ENCODE data around the gene SMIM1. TPM values are rescaled to one million over a fixed set of nuclear protein-coding genes. Genes with fewer than 3 reads are reported as not detected.

Gene SMIM1
- polyA plus RNA-seq, 2 of the 4 experiments (the other 2 are of a cell fraction) = 0.67 to 1.1 TPM

- no peak for TF ChIP-seq PBX3 (IDR thresholded peaks at IDR 0.05)
Observed at GRCh38 chr1:3811595-3811911, 39.0 kb downstream of the SMIM1 start (continued).

- H3K4me2 ChIP-seq = no peak overlapping the region
- H3K4me3 ChIP-seq = no peak overlapping the region
- CTCF ChIA-PET = no interaction called here
- H3K27ac ChIP-seq = no peak overlapping the region
- 100% methylated on average over 2 of the region's 2 CpGs for WGBS (ENCODE audit: missing lambda C conversion rate)
- POLR2A ChIA-PET = no interaction called here
- H3K9me3 ChIP-seq = no peaks in the 10 kb centered on the region
- 0 out of 3 replicates have a peak, but pooled peaks cover 3% of the 10 kb centered on the region for H3K4me1 ChIP-seq
- no peak for DNase-seq (ENCODE audit: low read depth in 1 of 2, low spot score in 1 of 2)
- ATAC-seq = no peak
- no peak for TF ChIP-seq JUN (IDR thresholded peaks at IDR 0.05)
- no peak for TF ChIP-seq ATOH8 (CRISPR knock-in tag; IDR thresholded peaks at IDR 0.05; ENCODE audit: low read depth)
- no peak for TF ChIP-seq ZFP36 (IDR thresholded peaks at IDR 0.05; ENCODE audit: borderline replicate concordance, partially characterized antibody)
- no peak for TF ChIP-seq EP300 (IDR thresholded peaks at IDR 0.05)
- no peak for TF ChIP-seq HOXA7 (CRISPR knock-in tag; IDR thresholded peaks at IDR 0.05)
- TF ChIP-seq CHD2 (IDR thresholded peaks at IDR 0.05; ENCODE audit: low read length, partially characterized antibody) = no peak
- no peak for TF ChIP-seq NFE2L2 (conservative IDR thresholded peaks at IDR 0.05; ENCODE audit: low read length)
- TF ChIP-seq MYC (IDR thresholded peaks at IDR 0.05; ENCODE audit: borderline replicate concordance, low read length) = no peak
- no peak for TF ChIP-seq ZC3H11A (IDR thresholded peaks at IDR 0.05)
- no peak for TF ChIP-seq NR3C1 (IDR thresholded peaks at IDR 0.05)
- no peak for TF ChIP-seq CEBPB (IDR thresholded peaks at IDR 0.05)
- no peak for TF ChIP-seq HOXB5 (CRISPR knock-in tag; IDR thresholded peaks at IDR 0.05)
- TF ChIP-seq, protein P1, sequence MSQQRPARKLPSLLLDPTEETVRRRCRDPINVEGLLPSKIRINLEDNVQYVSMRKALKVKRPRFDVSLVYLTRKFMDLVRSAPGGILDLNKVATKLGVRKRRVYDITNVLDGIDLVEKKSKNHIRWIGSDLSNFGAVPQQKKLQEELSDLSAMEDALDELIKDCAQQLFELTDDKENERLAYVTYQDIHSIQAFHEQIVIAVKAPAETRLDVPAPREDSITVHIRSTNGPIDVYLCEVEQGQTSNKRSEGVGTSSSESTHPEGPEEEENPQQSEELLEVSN (IDR thresholded peaks at IDR 0.05; ENCODE audit: borderline replicate concordance, low read depth) = no peak
- TF ChIP-seq, protein P2, sequence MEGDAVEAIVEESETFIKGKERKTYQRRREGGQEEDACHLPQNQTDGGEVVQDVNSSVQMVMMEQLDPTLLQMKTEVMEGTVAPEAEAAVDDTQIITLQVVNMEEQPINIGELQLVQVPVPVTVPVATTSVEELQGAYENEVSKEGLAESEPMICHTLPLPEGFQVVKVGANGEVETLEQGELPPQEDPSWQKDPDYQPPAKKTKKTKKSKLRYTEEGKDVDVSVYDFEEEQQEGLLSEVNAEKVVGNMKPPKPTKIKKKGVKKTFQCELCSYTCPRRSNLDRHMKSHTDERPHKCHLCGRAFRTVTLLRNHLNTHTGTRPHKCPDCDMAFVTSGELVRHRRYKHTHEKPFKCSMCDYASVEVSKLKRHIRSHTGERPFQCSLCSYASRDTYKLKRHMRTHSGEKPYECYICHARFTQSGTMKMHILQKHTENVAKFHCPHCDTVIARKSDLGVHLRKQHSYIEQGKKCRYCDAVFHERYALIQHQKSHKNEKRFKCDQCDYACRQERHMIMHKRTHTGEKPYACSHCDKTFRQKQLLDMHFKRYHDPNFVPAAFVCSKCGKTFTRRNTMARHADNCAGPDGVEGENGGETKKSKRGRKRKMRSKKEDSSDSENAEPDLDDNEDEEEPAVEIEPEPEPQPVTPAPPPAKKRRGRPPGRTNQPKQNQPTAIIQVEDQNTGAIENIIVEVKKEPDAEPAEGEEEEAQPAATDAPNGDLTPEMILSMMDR (IDR thresholded peaks at IDR 0.05) = no peak
- TF ChIP-seq RFX5 (IDR thresholded peaks at IDR 0.05) = no peak
- TF ChIP-seq FOSB (CRISPR knock-in tag; IDR thresholded peaks at IDR 0.05) = no peak
- no peak for FAIRE-seq
Observed at GRCh38 chr1:3814065-3814464, 41.5 kb downstream of the SMIM1 start.

DNA sequence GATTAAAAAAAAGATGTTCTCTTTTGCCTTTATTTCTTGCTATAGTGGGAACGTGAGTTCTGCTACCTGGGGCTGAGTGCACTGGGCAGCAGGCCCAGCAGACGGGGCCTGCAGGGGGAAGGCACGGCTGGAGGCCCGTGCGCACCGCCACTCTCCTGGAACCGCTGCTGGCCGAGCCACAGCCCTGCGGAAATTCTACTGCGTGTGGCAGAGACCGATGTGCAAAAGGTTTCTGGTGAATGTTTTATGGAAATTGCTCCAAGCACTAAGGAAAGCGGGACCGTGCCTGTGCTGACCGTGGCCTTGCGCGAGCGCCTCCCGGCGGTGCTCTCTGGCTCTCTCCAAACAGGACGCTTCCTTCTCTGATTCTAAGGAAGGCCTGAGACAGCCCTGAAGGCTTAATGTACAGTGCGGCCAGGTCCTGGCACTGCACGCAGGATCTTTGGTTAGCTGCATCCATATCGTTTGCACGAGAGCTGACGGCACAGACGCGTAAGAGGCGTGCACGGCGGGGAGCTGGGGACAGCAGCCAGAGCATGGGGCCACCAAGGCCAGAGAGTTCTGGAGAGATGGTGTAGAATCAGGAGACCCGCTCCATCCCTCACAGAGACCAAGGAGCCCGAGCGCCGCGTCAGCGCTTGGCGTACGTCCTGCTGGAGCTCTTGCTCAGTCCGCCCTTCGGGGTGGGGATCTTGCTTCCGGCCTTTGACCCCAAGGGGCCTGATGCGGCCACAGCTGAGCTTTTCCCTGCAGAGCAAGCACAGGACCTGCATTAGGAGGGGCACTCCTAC, 42.4 kb downstream of the SMIM1 start:
- Histone ChIP-seq H3K9me3 (no peaks in the 10 kb centered on the region), H3K4me1 (no peaks in the 10 kb centered on the region), H3K4me3 (no peak overlapping the region), H3K27ac (no peak overlapping the region), H3K4me2 (no peak overlapping the region)
- CTCF ChIA-PET = no interaction called here
- DNase-seq (ENCODE audit: low read depth in 1 of 2, low spot score in 1 of 2) (no peak), FAIRE-seq (no peak), ATAC-seq (no peak)
- POLR2A ChIA-PET = no interaction called here
- WGBS (ENCODE audit: missing lambda C conversion rate) = 91% methylated on average over 26 of the region's 42 CpGs
- TF ChIP-seq JUN (IDR thresholded peaks at IDR 0.05) (no peak), NPAS2 (CRISPR knock-in tag; IDR thresholded peaks at IDR 0.05; ENCODE audit: borderline replicate concordance) (no peak), CHD2 (IDR thresholded peaks at IDR 0.05; ENCODE audit: low read length, partially characterized antibody) (no peak), FOXS1 (CRISPR knock-in tag; IDR thresholded peaks at IDR 0.05) (no peak), HOXA7 (CRISPR knock-in tag; IDR thresholded peaks at IDR 0.05) (no peak), CBX2 (IDR thresholded peaks at IDR 0.05; ENCODE audit: borderline replicate concordance, low read depth) (no peak), ZFP36 (IDR thresholded peaks at IDR 0.05; ENCODE audit: borderline replicate concordance, partially characterized antibody) (no peak), SMC3 (IDR thresholded peaks at IDR 0.05) (no peak), HEYL (CRISPR knock-in tag; IDR thresholded peaks at IDR 0.05) (no peak), CBX8 (IDR thresholded peaks at IDR 0.05) (no peak), KDM5A (IDR thresholded peaks at IDR 0.05) (no peak), USF2 (IDR thresholded peaks at IDR 0.05) (no peak), RAD21 (conservative IDR thresholded peaks at IDR 0.05 in 1 of 2, IDR thresholded peaks at IDR 0.05 in 1 of 2) (no peak), HOXB13 (CRISPR knock-in tag; IDR thresholded peaks at IDR 0.05; ENCODE audit: low read depth) (no peak), EP300 (IDR thresholded peaks at IDR 0.05) (no peak)
- TF ChIP-seq, protein P3, sequence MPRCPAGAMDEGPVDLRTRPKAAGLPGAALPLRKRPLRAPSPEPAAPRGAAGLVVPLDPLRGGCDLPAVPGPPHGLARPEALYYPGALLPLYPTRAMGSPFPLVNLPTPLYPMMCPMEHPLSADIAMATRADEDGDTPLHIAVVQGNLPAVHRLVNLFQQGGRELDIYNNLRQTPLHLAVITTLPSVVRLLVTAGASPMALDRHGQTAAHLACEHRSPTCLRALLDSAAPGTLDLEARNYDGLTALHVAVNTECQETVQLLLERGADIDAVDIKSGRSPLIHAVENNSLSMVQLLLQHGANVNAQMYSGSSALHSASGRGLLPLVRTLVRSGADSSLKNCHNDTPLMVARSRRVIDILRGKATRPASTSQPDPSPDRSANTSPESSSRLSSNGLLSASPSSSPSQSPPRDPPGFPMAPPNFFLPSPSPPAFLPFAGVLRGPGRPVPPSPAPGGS (IDR thresholded peaks at IDR 0.05) = no peak
